HG02852 (cell line): ENCODE results near the gene LRRC26.

Source experiments
- ATAC-seq: cut with Tn5 transposase; IDR thresholded peaks from one replicate; pipeline ENCODE4 v1.9.1; 2021; ENCODE audit warnings: mild to moderate bottlenecking, moderate library complexity; ENCODE audit not compliant: unreplicated experiment

Gene LRRC26

GRCh38 chr9:137168904-137169856 lies 671 bp downstream of the LRRC26 start:
- ATAC-seq, result no peak

DNA sequence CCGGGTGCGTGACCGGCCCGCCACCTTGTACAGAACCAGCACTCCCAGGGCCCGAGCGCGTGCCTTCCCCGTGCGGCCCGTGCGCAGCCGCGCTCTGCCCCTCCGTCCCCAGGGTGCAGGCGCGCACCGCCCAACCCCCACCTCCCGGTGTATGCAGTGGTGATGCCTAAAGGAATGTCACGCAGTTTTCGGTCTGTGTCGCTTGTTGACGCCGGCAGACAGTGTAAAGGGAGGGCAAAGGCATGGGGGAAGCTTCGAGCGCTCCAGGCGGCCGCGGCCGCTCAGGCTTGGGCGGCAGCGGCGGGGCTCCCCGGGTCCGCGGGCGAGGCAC lies 1.3 kb downstream of the LRRC26 start:
- ATAC-seq, result no peak

DNA sequence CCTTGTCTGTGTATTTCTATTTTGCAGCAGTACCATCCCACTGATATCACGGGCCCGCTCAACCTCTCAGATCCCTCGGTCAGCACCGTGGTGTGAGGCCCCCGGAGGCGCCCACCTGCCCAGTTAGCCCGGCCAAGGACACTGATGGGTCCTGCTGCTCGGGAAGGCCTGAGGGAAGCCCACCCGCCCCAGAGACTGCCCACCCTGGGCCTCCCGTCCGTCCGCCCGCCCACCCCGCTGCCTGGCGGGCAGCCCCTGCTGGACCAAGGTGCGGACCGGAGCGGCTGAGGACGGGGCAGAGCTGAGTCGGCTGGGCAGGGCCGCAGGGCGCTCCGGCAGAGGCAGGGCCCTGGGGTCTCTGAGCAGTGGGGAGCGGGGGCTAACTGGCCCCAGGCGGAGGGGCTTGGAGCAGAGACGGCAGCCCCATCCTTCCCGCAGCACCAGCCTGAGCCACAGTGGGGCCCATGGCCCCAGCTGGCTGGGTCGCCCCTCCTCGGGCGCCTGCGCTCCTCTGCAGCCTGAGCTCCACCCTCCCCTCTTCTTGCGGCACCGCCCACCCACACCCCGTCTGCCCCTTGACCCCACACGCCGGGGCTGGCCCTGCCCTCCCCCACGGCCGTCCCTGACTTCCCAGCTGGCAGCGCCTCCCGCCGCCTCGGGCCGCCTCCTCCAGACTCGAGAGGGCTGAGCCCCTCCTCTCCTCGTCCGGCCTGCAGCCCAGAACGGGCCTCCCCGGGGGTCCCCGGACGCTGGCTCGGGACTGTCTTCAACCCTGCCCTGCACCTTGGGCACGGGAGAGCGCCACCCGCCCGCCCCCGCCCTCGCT lies 1.9 kb downstream of the LRRC26 start:
- ATAC-seq, result no peak

GRCh38 chr9:137167277-137167746 lies 2.5 kb downstream of the LRRC26 start:
- ATAC-seq, result no peak

- no peak for ATAC-seq
Measured at GRCh38 chr9:137166380-137167229, 3.2 kb downstream of the LRRC26 start.

GRCh38 chr9:137165250-137165836 lies 4.5 kb downstream of the LRRC26 start:
- ATAC-seq, result no peak

DNA sequence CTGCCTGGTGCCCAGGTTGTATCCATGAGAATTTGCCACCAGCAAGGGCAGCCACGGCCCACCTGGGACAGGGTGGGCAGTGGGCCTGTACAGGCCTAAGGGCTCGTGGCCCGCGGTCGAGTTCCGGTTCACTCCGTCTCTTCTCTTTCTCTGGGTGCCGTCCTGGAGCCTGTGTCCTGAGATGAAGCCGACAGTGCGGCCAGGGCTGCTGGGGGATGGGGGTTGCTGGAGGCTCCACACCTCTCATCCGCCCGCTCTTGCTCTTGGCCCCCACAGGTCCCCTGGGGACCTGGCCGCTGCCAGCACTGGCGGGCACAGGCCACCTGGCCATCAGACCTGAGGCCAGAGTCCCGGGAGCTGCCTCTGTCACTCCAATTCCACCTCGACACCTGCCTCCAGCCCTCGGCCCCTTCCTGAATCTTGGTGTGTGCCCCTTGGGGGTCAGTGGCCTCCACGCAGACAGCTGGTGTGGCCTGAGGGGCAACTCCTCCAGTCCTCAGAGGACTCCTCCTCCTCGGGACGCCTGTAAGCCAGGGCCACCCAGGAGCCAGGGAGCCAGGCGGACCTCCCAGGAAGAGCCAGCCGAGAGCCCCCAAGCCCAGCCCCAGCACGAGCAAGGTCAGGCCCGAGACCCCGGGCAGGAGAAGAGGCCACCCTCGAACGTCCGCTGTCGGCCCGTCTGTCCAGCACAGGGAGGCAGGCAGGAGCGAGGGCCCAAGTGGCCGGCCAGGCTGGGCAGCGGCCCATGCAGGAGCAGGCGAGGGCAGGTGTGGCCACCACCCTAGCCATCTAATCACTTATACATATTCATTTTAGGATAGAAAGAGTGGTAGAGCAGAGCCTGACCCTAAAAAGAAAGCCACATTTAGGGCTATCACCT lies 5.2 kb downstream of the LRRC26 start:
- ATAC-seq, result no peak

DNA sequence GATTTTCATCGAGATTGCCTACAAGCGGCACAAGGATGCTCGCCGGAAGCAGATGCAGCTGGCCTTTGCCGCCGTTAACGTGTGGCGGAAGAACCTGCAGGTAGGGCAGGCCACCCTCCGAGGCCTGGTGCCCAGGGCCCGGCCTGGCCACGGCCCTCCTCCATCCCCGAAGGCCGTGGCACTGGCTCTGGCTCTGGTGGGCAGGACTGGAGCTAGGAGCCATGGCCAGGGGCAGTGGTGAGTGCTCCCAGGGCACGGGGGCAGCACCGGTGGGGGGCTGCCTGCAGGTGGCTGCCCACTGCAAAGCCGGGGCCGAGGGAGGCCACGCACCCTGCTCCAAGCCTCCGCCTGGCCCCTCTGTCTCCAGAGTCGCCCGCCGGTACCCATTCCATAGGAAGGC lies 6.0 kb downstream of the LRRC26 start:
- no peak for ATAC-seq

DNA sequence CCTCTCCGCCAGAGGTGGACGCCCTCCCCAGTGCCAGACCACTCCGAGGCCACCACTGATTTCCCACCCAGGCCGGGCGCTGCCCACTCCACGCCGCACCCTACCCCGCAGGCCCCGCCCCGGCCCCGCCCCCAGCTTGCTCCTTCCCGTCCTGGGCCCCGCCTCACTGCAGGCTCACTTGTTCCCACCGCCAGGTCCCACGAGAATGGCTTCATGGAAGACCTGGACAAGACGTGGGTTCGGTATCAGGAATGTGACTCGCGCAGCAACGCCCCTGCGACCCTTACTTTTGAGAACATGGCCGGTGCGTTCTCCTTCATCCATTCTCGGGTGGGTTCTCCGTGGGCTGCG lies 6.5 kb downstream of the LRRC26 start:
- ATAC-seq, result no peak

GRCh38 chr9:137162505-137163364 lies 7.1 kb downstream of the LRRC26 start:
- ATAC-seq, result no peak

GRCh38 chr9:137161558-137162486 lies 8.0 kb downstream of the LRRC26 start:
- no peak for ATAC-seq

- ATAC-seq, result no peak
Measured at GRCh38 chr9:137160716-137161557, 8.9 kb downstream of the LRRC26 start.

- no peak for ATAC-seq
Measured at GRCh38 chr9:137160054-137160425, 9.8 kb downstream of the LRRC26 start.

DNA sequence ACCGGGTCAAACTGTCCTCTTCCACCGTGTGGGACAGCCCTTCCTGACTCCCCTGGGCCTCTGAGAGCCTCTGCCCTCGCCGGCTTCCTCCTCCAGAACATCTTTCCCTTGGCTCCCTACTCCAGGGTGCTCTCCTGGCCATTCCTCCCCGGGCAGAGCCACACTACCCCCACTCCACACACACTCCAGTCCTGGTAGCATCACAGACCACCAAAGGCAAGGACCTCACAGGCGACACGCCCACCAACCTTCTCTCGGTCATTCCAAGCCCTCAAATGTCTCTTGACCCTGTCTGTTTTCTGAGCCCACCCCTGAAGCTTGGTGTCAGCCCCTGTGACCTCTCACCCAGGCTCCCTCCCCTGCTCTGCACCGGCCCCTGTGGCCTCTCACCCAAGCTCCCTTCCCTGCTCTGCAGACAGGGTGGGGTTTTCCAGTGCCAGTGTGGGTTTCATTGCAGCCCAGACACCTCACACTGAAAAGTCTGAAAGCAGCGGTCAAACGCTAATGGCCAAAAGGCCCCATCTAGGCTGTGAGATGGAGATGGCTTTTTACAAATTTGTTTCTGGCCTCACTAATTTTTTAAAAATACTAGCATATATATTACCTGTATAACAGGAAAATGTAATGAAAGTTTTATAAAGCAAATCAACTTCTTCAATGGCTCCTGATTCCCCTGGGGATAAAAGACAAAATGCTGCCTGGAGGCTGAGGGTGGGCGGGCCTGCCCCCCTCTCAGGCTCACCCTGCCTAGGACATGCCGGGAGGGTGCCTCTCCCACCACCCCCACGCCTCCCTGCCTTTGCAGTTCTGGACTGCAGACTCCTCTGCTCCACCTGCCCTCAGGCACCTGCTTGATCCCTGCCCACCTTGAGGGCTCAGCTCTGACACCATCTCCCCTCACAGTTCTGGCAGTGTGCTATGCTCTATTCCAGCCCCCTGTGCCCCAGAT lies 10.5 kb downstream of the LRRC26 start:
- no peak for ATAC-seq

- no peak for ATAC-seq
Measured at GRCh38 chr9:137158625-137159024, 11.2 kb downstream of the LRRC26 start.
